HG03039 (cell line): Measurements from ENCODE around the gene ATP8B3.

Experiments used
- ATAC-seq: cut with Tn5 transposase; IDR thresholded peaks from one replicate; pipeline ENCODE4 v1.9.1; 2021; ENCODE audit warnings: mild to moderate bottlenecking, moderate library complexity; ENCODE audit not compliant: unreplicated experiment

Gene ATP8B3

GRCh38 chr19:1758959-1759903 lies 52.8 kb downstream of the ATP8B3 start:
- ATAC-seq: no peak

- no peak for ATAC-seq
Observed at GRCh38 chr19:1758231-1758577, 53.9 kb downstream of the ATP8B3 start.

DNA sequence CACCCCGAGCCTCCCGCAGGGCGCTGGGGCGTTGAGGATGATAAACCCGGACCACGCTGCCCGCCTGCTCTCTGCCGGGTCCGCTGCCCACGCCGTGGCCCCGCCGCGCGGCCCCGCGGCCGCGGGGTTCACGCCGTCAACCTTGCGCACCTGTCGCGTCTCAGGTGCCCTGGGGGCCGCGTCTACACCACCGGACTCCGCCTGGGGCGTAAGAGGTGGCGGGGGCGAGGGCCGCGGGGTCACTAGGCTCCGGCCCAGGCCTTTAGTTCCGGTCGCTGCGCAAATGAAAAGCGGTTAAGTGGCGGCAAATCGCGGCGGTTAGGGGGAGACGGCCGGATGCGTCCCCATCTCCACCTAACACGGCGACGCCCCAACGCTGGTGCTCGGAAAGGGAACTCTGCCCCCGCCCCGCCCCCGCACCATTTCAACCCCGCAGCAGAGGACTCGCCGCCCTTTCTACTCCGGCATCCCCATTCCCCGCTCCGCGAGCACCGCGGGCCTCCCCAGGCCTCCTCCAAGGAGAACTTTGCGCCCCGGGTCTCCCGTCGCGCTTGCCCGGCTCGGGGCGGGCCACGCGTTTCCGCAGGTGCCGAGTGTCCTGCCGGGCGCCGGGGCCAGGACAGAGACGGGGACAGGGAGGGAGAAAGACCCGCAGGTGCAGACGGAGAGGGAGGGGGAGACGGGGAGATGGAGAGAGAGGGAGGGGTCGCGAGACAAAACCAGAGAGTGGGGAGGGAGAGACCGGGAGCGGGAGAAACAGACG lies 54.4 kb downstream of the ATP8B3 start:
- ATAC-seq: no peak

DNA sequence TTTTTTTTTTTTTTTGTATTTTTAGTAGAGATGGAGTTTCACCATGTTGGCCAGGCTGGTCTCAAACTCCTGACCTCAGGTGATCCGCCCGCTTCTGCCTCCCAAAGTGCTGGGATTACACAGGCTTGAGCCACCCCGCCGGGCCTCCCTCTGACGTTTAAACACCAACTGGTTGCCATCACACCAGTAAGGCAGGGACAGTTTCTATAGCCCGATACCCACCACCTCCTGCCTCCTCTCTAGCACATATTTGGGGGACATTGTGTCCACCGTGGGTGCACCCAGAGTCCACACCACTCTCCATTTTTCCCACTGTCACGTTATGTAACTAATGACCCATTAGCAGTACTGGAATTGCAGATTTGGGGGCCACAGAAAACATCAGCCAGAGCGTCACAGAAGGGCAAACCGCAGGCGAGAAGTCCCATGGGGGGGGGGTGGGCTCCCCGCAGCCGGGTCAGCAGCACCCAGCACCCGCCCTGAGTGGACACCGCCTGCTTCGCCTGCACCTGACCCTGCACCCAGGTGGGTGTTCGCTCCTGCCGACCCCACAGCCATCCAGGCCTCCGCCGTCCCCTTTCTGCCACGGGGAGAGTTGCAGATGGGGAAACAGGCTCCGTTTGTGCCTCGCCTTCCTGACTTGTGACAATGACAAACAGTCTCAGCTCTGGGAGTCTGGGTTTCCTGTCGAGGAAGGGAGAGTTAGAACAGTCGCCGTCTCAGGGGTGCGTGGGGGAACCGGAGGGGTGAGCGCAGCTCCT lies 55.2 kb downstream of the ATP8B3 start:
- ATAC-seq: no peak

- ATAC-seq: no peak
Observed at GRCh38 chr19:1756264-1756663, 55.8 kb downstream of the ATP8B3 start.

- ATAC-seq: no peak
Observed at GRCh38 chr19:1755467-1756171, 56.5 kb downstream of the ATP8B3 start.

- ATAC-seq: no peak
Observed at GRCh38 chr19:1754636-1755466, 57.2 kb downstream of the ATP8B3 start.

DNA sequence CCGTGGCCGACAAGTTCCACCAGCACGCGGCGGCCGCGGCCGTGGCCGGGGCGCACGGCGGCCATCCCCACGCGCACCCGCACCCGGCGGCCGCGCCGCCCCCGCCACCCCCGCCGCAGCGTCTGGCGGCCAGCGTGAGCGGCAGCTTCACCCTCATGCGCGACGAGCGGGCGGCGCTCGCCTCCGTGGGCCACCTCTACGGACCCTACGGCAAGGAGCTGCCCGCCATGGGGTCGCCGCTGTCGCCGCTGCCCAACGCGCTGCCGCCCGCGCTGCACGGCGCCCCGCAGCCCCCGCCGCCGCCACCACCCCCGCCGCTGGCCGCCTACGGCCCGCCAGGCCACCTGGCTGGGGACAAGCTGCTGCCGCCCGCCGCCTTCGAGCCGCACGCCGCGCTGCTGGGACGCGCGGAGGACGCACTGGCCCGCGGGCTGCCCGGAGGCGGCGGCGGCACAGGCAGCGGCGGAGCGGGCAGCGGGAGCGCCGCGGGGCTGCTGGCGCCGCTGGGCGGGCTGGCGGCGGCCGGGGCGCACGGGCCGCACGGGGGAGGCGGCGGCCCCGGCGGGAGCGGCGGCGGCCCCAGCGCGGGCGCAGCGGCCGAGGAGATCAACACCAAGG lies 57.9 kb downstream of the ATP8B3 start:
- ATAC-seq: no peak

DNA sequence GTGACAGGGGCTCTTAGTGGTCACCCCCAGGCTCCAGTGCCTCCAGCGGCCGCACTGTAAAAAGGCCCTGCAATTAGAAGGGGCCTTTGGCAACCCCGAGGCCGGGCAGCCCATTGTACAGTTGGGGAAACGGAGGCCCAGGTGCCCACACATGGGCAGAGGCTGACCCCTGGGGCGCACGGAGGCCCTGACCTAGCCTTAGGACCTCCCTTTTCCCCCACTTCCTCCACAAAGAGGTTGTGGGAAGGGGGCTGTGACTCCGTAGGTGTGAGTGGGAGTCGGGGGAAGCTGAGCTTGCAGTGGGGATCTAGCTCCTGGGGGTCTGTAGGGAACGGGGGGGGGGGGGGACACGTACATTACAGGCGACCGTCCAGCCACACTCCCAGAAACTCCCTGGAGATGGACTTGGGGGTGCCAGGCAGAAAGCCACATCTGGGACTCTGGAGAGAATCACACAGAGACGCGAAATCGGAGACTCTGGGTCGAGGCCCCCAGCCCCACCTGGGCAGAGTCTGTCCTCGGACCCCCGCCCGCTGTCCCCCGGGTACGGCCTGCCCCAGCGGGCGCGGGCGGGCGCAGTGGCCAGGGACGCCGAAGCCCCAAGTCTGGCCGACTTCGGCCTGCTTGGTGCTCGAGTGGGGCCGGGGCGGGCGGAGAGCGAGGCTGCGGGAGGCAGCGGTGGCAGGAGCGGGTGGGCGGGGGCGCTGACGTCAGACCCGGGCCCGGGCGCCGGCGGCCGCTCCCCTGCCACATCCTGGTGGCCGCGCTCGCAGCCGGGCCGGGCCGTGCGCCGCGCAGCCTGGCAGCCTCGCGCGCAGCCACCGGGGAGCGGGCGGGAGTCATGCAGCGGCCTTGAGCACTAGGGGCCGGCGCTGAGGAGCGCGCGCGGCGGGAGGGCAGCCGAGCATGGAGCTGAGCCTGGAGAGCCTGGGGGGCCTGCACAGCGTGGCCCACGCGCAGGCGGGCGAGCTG lies 59.0 kb downstream of the ATP8B3 start, which contains the start of gene ONECUT3:
Gene ONECUT3 (plus strand): TSS at position 750 of the 972 bp plus-strand sequence. CDS start 157 bp downstream, at position 907.
- ATAC-seq: no peak

GRCh38 chr19:1752009-1752756 lies 59.9 kb downstream of the ATP8B3 start:
- no peak for ATAC-seq

- ATAC-seq: no peak
Observed at GRCh38 chr19:1751367-1752008, 60.6 kb downstream of the ATP8B3 start.

DNA sequence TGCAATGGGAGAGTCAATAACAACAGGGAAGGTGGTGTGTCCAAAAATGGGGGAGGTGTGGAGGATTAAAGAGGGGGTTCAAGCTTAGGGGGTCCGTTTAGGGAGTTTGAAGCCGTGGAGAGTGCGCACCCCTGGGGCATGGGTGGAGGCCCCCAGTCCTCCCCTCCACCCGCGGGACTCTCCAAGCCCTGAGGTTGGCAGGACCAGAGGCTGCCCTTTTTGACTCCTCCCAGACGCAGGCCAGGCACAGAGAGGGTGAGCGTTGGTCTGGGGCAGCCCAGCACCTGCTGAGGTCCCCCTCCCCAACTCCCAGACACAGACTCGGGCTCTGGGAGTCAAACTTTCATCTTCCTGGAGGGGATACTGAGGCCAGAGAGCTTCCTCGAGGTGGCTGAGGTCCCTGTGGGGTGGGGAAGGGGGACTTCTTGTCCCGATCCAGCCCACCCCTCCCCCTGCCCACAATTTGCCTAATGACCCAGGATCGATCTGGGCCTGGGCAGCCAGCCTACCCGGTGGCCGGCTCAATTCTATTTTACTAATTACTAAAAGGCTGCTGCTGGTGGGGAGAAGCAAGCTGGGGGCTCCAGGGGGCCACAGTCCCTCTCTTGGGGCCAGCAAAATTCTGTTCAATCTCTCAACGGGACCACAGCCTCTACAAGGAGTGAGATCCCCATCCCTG lies 61.6 kb downstream of the ATP8B3 start:
- no peak for ATAC-seq

DNA sequence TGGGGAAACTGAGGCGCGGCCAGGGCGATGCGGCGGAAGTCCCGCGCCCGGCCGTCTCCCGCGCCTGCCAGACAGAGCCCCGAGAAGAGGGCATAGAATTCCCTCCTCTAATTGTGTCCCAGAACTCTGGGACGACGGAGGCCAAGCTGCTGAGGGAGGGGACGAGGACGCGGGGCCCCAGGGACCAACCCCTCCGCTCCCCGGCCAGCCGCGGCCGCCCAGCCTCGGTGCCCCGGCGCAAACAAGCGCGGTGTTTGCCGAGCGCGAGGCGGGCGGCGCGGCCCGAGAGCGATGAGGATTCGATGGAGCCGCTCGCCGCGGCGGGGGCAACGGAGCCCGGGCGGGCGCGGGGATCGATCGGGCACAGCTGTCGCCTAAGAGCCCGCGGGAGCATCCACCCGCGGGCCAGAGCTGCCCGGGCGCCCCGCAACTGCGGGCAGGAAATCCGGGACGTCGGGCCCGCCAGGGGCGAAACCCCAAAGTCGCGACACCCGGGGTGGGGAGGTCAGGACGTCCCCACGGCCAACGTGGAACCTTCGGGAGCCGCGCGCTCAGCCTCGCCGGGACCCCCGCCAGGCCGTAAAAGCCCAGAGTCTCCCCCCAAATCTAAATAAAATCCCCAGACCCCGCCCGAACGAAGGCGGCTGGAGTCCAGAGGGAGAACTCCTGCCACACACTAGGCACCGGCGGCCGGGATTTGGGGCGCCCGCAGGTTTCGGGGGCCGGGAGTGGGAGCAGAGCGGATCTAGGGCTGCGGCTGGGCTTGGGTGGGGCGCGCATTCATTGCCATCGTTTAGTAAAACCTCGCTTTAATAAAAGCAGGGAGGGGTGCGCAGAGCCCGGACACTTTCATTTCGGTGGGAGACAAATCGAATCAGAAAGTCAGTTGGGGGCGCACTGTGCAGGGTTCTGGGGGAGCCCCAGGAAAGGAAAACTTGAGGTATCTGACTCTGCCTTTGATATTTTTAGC lies 62.4 kb downstream of the ATP8B3 start:
- ATAC-seq: no peak

DNA sequence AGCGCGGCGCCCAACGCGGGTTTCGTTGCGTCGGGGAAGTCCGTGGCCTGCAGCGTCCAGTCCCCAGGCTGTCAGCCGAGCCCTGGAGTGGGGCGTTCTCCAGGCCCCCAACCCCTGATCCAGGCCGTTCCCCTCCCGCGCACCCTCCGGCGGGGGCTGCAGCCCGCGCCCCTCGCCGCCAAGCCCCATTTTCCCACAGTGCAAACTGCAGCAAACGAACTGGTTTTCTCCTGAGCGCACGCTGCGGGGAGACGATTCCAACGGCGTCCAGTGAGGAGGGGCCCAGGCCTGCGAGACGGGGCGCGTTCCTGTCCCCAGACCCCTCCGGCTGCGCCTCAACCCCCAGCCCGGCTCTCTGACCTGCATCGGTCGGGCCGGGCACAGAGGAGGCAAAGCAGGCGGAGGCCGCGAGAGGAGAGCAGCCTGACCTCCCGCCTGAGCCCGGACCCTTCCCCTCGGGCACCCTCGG lies 63.2 kb downstream of the ATP8B3 start:
- ATAC-seq: no peak
